OCI-LY7 (cell line): ENCODE data around the gene ELOVL6.

Experiments
- EZH2phosphoT487 ChIP-seq: fragments of 200-600 bp; sonication (generic); IDR thresholded peaks from 2 replicates; pipeline ENCODE4 v1.6.1; 2018; ENCODE audit warnings: low read depth, borderline replicate concordance, mild to moderate bottlenecking, mixed run types, antibody characterized with exemption, low read length, moderate library complexity, mixed read lengths
- TF ChIP-seq, protein P1 (sequence below): fragments of 200-600 bp; sonication (generic); conservative IDR thresholded peaks from 2 replicates; pipeline ENCODE4 v1.5.1; 2014; ENCODE audit warnings: mild to moderate bottlenecking, antibody characterized with exemption, low read length, moderate library complexity, mixed read lengths

DNA sequence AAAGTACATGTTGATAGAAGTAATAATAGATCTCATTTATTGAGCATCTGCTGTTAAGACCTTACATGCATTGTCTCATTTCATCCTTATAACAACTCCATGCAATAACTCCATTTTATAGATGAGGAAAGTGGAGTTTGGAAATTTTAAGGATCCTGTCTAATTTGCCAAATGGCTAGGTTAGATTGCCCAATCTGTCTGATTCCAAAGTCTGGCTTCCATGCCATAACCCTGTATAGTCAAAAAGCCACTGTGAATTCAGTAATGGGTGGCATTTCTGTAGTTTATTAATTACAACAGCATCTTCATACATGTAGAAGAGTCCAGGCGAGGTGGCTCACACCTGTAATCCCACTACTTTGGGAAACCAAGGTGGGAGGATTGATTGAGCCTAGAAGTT lies 8.8 kb upstream of the ELOVL6 start:
- TF ChIP-seq, protein P1, sequence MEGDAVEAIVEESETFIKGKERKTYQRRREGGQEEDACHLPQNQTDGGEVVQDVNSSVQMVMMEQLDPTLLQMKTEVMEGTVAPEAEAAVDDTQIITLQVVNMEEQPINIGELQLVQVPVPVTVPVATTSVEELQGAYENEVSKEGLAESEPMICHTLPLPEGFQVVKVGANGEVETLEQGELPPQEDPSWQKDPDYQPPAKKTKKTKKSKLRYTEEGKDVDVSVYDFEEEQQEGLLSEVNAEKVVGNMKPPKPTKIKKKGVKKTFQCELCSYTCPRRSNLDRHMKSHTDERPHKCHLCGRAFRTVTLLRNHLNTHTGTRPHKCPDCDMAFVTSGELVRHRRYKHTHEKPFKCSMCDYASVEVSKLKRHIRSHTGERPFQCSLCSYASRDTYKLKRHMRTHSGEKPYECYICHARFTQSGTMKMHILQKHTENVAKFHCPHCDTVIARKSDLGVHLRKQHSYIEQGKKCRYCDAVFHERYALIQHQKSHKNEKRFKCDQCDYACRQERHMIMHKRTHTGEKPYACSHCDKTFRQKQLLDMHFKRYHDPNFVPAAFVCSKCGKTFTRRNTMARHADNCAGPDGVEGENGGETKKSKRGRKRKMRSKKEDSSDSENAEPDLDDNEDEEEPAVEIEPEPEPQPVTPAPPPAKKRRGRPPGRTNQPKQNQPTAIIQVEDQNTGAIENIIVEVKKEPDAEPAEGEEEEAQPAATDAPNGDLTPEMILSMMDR = no peak
- TF ChIP-seq EZH2phosphoT487 = no peak
